Tibial nerve (tissue), 4 donors: ENCODE results near the gene PSME2. TPM values are rescaled to one million over a fixed set of nuclear protein-coding genes. Genes with fewer than 3 reads are reported as not detected.

Experiments
- DNase-seq, 2 donors: peaks; one replicate each; pipeline ENCODE4 v3.0.0-alpha.2; 2019; ENCODE audit warnings: low spot score in 2 of 2
- H3K27ac ChIP-seq, 4 donors: fragments of 200-600 bp; sonication (generic) in 3 of 4; one replicate each; pipeline ENCODE4 v1.5.1; 2017 to 2019; ENCODE audit warnings: mild to moderate bottlenecking in 1 of 4
- H3K27me3 ChIP-seq, 2 donors: fragments of 200-600 bp; sonication (generic) in 1 of 2; one replicate each; pipeline versions ENCODE4 v1.5.1 to v1.6.0; 2017 to 2019
- H3K36me3 ChIP-seq, 3 donors: fragments of 200-600 bp; sonication (generic); one replicate each; pipeline ENCODE4 v1.5.1; 2018 to 2019
- H3K4me1 ChIP-seq, 4 donors: fragments of 200-600 bp; sonication (generic) in 3 of 4; one replicate each; pipeline ENCODE4 v1.5.1; 2017 to 2019
- H3K4me3 ChIP-seq, 4 donors: fragments of 200-600 bp; sonication (generic) in 3 of 4; one replicate each; pipeline ENCODE4 v1.5.1; 2017 to 2019; ENCODE audit warnings: mild to moderate bottlenecking in 1 of 4, moderate library complexity in 1 of 4
- H3K9me3 ChIP-seq, 4 donors: fragments of 200-600 bp; sonication (generic) in 3 of 4; one replicate each; pipeline ENCODE4 v1.5.1; 2017 to 2019
- CTCF ChIP-seq, 5 experiments: fragments of 200-600 bp in 3 of 5; fragments of 450-650 bp in 2 of 5; sonication (generic) in 3 of 5; IDR thresholded peaks; one replicate each; pipeline ENCODE4 v1.5.1; 2016 to 2019; ENCODE audit warnings: antibody characterized with exemption in 5 of 5, mild to moderate bottlenecking in 3 of 5, moderate library complexity in 2 of 5
- EP300 ChIP-seq, 2 donors: sonication (generic); formaldehyde crosslinking; IDR thresholded peaks; one replicate each; pipeline ENCODE4 v1.6.1; 2017; ENCODE audit warnings: antibody characterized with exemption in 2 of 2, mild to moderate bottlenecking in 1 of 2
- POLR2A ChIP-seq, 2 donors: fragments of 450-650 bp; IDR thresholded peaks; one replicate each; pipeline ENCODE4 v1.6.1; 2017; ENCODE audit warnings: antibody characterized with exemption in 2 of 2, mild to moderate bottlenecking in 2 of 2, moderate library complexity in 2 of 2
- WGBS, 2 donors: methylation state at CpG; one replicate each; pipeline ENCODE4 v1.1.5; 2018; 5-methylcytosine and 5-hydroxymethylcytosine counted together
- total RNA-seq, 4 donors: library from RNA; depleted of rRNA; stranded (reverse); fragments of >200 nt; gene quantifications; one replicate each; pipeline ENCODE4 v1.1.0, GENCODE V29; 2016

Gene PSME2
- total RNA-seq, 4 donors from 2014 or later, result 33.7 to 64.0 (median 51.9) TPM

GRCh38 chr14:24162093-24162492 is 15.7 kb upstream of the PSME2 start:
- Histone ChIP-seq H3K9me3 (no peaks in the 10 kb centered on the region), H3K4me3 (peak overlapping the region; percentile 61 to 91 (median 88)), H3K27ac (peak overlapping the region; percentile 94 to 99 (median 97)), H3K36me3 (peaks cover 10 to 80% (median 46%) of the 10 kb centered on the region in 3 donors), H3K4me1 (peaks cover 0 to 46% (median 19%) of the 10 kb centered on the region in 4 donors), H3K27me3 (no peaks in the 10 kb centered on the region)
- DNase-seq, result no peak
- no peak for TF ChIP-seq CTCF (IDR thresholded peaks at IDR 0.05)
- no peak for TF ChIP-seq EP300 (IDR thresholded peaks at IDR 0.05)
- TF ChIP-seq POLR2A (IDR thresholded peaks at IDR 0.05), result no peak
- WGBS, 2 donors, result 29 to 47% methylated on average over 2 to 8 of the region's 8 CpGs

GRCh38 chr14:24160850-24161804 is 14.7 kb upstream of the PSME2 start, which contains the start of gene IRF9:
IRF9 (plus strand) TSS chr14:24161265; CDS start chr14:24162145, 880 bp downstream.
- no peaks in the 10 kb centered on the region for H3K27me3 ChIP-seq
- peak; percentile 98 to 100 for DNase-seq
- no peaks in the 10 kb centered on the region for H3K9me3 ChIP-seq
- peaks cover 0 to 46% (median 19%) of the 10 kb centered on the region in 4 donors for H3K4me1 ChIP-seq
- 0 to 1% methylated on average over 12 of the region's 12 CpGs for WGBS, 2 donors
- H3K36me3 ChIP-seq, result peaks cover 10 to 80% (median 53%) of the 10 kb centered on the region in 3 donors
- H3K4me3 ChIP-seq, result peak within 1 kb of the TSS; percentile 61 to 91 (median 88)
- TF ChIP-seq POLR2A (IDR thresholded peaks at IDR 0.05) (peak; percentile 28 to 71), EP300 (IDR thresholded peaks at IDR 0.05) (peak; percentile 96), CTCF (IDR thresholded peaks at IDR 0.05) (peak; percentile 91 to 98 (median 97))
- peak within 1 kb of the TSS; percentile 94 to 99 (median 97) for H3K27ac ChIP-seq

- TF ChIP-seq CTCF (IDR thresholded peaks at IDR 0.05), result no peak
- TF ChIP-seq POLR2A (IDR thresholded peaks at IDR 0.05), result no peak
- no peak for TF ChIP-seq EP300 (IDR thresholded peaks at IDR 0.05)
- Histone ChIP-seq H3K27me3 (no peaks in the 10 kb centered on the region), H3K4me3 (no peak overlapping the region), H3K36me3 (peaks cover 10 to 80% (median 54%) of the 10 kb centered on the region in 3 donors), H3K4me1 (peaks cover 0 to 46% (median 19%) of the 10 kb centered on the region in 4 donors), H3K9me3 (no peaks in the 10 kb centered on the region), H3K27ac (peak overlapping the region; percentile 94 to 99 (median 97))
- 74 to 84% methylated on average over 4 of the region's 4 CpGs for WGBS, 2 donors
- no peak for DNase-seq
Measured at GRCh38 chr14:24160499-24160849, 14.1 kb upstream of the PSME2 start.

GRCh38 chr14:24159777-24160498 is 13.5 kb upstream of the PSME2 start:
- no peak for TF ChIP-seq CTCF (IDR thresholded peaks at IDR 0.05)
- Histone ChIP-seq H3K4me1 (peaks cover 0 to 42% (median 19%) of the 10 kb centered on the region in 4 donors), H3K27me3 (no peaks in the 10 kb centered on the region), H3K4me3 (no peak overlapping the region), H3K36me3 (peaks cover 12 to 80% (median 54%) of the 10 kb centered on the region in 3 donors), H3K27ac (peak overlapping the region; percentile 94 to 99 (median 97)), H3K9me3 (no peaks in the 10 kb centered on the region)
- 81 to 85% methylated on average over 11 of the region's 11 CpGs for WGBS, 2 donors
- DNase-seq, result no peak
